Breast epithelium (tissue), 3 donors: ENCODE data around the gene STPG3.

Experiments used
- POLR2A ChIP-seq: fragments of 450-650 bp; IDR thresholded peaks from one replicate; pipeline ENCODE4 v1.6.1; 2016; ENCODE audit warnings: antibody characterized with exemption, mild to moderate bottlenecking, moderate library complexity
- POLR2AphosphoS5 ChIP-seq, 3 donors: sonication (generic); formaldehyde crosslinking; IDR thresholded peaks; one replicate each; pipeline ENCODE4 v1.6.1; 2017; ENCODE audit warnings: antibody characterized with exemption in 3 of 3
- TF ChIP-seq, protein P1 (sequence below), 3 donors: fragments of 450-650 bp; IDR thresholded peaks; one replicate each; pipeline ENCODE4 v1.5.1; 2016 to 2017; ENCODE audit warnings: antibody characterized with exemption in 3 of 3, mild to moderate bottlenecking in 3 of 3, moderate library complexity in 3 of 3

DNA sequence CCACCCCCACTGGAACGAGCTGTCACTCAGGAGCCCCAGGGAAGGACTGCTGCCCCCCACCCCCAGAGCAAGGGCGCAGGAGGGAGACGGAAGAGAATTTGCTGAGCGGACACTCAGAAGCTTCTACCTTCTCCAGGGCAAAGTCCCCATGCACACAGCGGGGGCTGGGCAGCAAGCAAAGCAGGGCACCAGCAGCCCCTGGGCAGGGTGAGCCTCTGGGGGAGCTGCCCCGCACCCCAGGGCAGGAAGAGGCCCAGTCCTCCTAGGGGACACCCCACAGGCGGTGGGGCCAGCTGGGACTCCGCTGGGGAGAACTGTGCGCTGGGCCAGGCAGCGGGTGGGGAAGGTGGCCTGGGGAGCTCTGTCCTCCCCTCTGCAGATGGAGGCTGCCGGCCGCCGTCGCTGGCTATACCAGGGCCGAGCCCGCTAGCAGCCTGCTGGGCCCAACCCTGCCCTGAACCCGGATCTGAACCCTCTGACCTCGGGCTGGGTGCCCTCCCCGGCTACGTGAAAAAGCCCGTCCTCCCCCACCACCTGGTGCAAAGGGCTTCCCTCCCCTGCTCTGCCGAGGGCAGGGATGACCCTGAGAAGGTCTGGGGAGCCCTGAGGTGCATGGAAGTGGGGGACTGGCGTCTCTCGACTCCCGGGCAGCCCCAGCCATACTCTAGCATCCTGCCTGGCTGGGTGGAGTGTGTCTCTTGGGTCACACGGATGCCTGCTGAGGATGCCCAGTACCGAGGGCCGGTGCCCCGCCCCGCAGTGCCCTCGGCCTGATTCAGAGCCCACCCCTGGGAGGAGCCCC, 21.0 kb upstream of the STPG3 start:
- TF ChIP-seq, protein P1, sequence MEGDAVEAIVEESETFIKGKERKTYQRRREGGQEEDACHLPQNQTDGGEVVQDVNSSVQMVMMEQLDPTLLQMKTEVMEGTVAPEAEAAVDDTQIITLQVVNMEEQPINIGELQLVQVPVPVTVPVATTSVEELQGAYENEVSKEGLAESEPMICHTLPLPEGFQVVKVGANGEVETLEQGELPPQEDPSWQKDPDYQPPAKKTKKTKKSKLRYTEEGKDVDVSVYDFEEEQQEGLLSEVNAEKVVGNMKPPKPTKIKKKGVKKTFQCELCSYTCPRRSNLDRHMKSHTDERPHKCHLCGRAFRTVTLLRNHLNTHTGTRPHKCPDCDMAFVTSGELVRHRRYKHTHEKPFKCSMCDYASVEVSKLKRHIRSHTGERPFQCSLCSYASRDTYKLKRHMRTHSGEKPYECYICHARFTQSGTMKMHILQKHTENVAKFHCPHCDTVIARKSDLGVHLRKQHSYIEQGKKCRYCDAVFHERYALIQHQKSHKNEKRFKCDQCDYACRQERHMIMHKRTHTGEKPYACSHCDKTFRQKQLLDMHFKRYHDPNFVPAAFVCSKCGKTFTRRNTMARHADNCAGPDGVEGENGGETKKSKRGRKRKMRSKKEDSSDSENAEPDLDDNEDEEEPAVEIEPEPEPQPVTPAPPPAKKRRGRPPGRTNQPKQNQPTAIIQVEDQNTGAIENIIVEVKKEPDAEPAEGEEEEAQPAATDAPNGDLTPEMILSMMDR (IDR thresholded peaks at IDR 0.05): no peak
- TF ChIP-seq POLR2AphosphoS5 (IDR thresholded peaks at IDR 0.05) (no peak), POLR2A (no peak)
